Pancreas (tissue), 10 donors: ENCODE data around the gene SNAP25. TPM values are rescaled to one million over a fixed set of nuclear protein-coding genes. Genes with fewer than 3 reads are reported as not detected.

Experiments
- ATAC-seq, 4 donors: fragments of 200-7000 bp; cut with Tn5 transposase; one replicate each; pipeline versions ENCODE4 v1.8.0 to v1.9.1; 2020; ENCODE audit warnings: mild to moderate bottlenecking in 4 of 4, moderate library complexity in 4 of 4
- DNase-seq, 6 donors: peaks; one replicate each; pipeline ENCODE4 v3.0.0-alpha.2; 2020
- FAIRE-seq: peaks from 2 replicates; lab custom pipeline; 2012; peaks lifted over from hg19 to GRCh38; lab: Jason Lieb, UNC
- H3K27ac ChIP-seq, 4 donors: fragments of 200-600 bp; sonication (generic); 1 replicate in 3 of 4; 2 replicates in 1 of 4; pipeline versions ENCODE4 v1.5.0 to v1.8.0; 2020
- H3K27me3 ChIP-seq, 4 donors: fragments of 200-600 bp; one replicate each; pipeline ENCODE4 v1.8.0; 2021
- H3K36me3 ChIP-seq, 3 donors: fragments of 200-600 bp; sonication (generic) in 1 of 3; one replicate each; pipeline versions ENCODE4 v1.5.0 to v1.8.0; 2020 to 2021
- H3K4me1 ChIP-seq, 3 donors: fragments of 200-600 bp; one replicate each; pipeline ENCODE4 v1.8.0; 2021
- H3K4me3 ChIP-seq, 4 donors: fragments of 200-600 bp; sonication (generic) in 2 of 4; one replicate each; pipeline versions ENCODE4 v1.5.0 to v1.8.0; 2020 to 2021
- H3K9me3 ChIP-seq, 4 donors: fragments of 200-600 bp; one replicate each; pipeline ENCODE4 v1.8.0; 2021
- WGBS, 2 donors: extraction: QIAGEN DNeasy Blood & Tissue Kit; methylation state at CpG; one replicate each; pipeline ENCODE4 v1.1.7; 2013; 5-methylcytosine and 5-hydroxymethylcytosine counted together
- intact Hi-C, 3 donors: fragments of 100-400 bp; cut with DNase I; formaldehyde crosslinking; loops; one replicate each; pipeline versions ENCODE4 v1.11.1 to v1.14.2; 2022
- polyA plus RNA-seq, 2 donors: library from polyadenylated mRNA; stranded (reverse); fragments of 200-250 nt; gene quantifications; one replicate each; pipeline ENCODE4 v1.2.3, GENCODE V29; 2013
- total RNA-seq, 6 donors: library from RNA; stranded (reverse); fragmentation: NEBNext Ultra II Directional in 4 of 6; extraction: Animal tissue kit (Norgen Biotek cat#: 25700) in 4 of 6; gene quantifications; one replicate each; pipeline versions ENCODE4 v1.2.1 to v1.2.4, GENCODE V29; 2021 to 2023
- TF ChIP-seq, protein P1 (sequence below), 4 donors: fragments of 200-600 bp; sonication (generic) in 3 of 4; IDR thresholded peaks; one replicate each; pipeline versions ENCODE4 v1.5.0 to v1.8.0; 2021; ENCODE audit warnings: antibody characterized with exemption in 4 of 4
- donor health status: healthy with polysubstance abuse.
- donor health status: DM: no; HTN: no; CAD: no; lungs with moderate emphysema.
- donor health status: DM: no; HTN: no; CAD: no.
- donor health status: control.
- donor health status: control.
- donor health status: Bipolar disorder and iron deficiency.
- donor health status: DM: yes; HTN: yes; CAD: no.
- donor health status: DM: no; HTN: no; CAD: no.
- donor health status: DM: no; HTN: no; CAD: no.
- donor health status: DM: yes; HTN: yes; CAD: no.

The SNAP25 gene
- total and polyA plus RNA-seq, 8 donors = 0.95 to 50.3 (median 4.5) TPM

DNA sequence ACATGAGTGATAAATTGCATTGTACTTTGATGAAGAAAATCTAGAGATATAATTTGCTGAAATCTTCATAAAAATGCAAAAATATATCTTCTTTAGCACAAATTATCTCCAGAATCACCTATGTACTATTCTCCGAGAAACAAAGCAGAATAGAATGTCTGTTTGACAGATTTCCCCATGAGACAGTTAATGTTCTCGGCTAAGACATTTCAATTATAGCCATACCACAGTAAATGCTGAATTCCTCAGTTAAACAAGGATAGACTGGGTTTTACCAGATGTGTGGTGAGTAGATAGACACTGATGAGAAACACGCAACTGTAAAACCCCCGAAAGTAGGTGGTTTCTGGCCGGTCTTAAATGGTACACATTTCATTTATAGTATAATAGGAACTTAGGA lies 69.8 kb downstream of the SNAP25 start:
- WGBS, 2 donors = 81 to 92% methylated on average over 5 of the region's 5 CpGs
- DNase-seq = no peak
- no peak for ATAC-seq
- no peak for FAIRE-seq
- TF ChIP-seq, protein P1, sequence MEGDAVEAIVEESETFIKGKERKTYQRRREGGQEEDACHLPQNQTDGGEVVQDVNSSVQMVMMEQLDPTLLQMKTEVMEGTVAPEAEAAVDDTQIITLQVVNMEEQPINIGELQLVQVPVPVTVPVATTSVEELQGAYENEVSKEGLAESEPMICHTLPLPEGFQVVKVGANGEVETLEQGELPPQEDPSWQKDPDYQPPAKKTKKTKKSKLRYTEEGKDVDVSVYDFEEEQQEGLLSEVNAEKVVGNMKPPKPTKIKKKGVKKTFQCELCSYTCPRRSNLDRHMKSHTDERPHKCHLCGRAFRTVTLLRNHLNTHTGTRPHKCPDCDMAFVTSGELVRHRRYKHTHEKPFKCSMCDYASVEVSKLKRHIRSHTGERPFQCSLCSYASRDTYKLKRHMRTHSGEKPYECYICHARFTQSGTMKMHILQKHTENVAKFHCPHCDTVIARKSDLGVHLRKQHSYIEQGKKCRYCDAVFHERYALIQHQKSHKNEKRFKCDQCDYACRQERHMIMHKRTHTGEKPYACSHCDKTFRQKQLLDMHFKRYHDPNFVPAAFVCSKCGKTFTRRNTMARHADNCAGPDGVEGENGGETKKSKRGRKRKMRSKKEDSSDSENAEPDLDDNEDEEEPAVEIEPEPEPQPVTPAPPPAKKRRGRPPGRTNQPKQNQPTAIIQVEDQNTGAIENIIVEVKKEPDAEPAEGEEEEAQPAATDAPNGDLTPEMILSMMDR (IDR thresholded peaks at IDR 0.05) = no peak
- Histone ChIP-seq H3K9me3 (no peaks in the 10 kb centered on the region), H3K4me3 (no peak overlapping the region), H3K27ac (no peak overlapping the region), H3K4me1 (no peaks in the 10 kb centered on the region), H3K36me3 (no peaks in the 10 kb centered on the region), H3K27me3 (no peaks in the 10 kb centered on the region)
- intact Hi-C loops = no loop called here

DNA sequence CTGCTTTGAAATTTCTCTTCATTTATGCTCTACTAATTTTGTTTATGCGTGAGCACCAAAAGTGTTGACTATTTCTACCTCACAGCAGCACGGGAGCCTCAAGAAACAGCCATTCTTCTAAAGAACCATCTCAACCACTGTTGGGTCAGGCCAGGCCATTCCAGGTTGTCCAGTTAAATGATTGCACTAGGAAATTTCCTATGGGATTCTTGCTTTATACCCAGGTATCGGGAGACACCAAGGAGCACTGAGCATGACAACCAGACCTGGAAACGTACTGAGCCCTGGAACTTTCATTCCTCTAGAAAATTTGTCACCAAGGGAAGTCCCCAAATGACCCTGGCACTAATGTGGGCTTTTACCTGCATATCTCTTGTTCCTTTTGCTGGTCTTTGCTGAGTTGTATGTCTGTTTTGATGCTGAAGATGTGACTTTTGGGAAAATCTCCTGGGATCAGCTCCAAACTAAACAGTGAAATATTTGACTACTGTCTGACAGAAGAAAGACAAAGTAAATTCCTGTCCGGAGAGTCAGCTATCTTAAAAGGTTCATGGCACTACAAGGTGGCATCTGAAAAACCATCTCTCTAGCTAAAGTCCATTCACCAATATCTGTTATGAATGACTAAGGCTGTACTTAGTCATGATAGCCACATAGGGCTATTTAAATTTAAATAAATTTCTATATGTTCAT lies 70.5 kb downstream of the SNAP25 start:
- 72 to 76% methylated on average over 5 of the region's 5 CpGs for WGBS, 2 donors
- Histone ChIP-seq H3K9me3 (no peaks in the 10 kb centered on the region), H3K27me3 (no peaks in the 10 kb centered on the region), H3K4me1 (no peaks in the 10 kb centered on the region), H3K36me3 (no peaks in the 10 kb centered on the region), H3K4me3 (no peak overlapping the region), H3K27ac (no peak overlapping the region)
- FAIRE-seq (no peak), DNase-seq (no peak), ATAC-seq (no peak)
- intact Hi-C loops = no loop called here
- TF ChIP-seq, protein P1 (IDR thresholded peaks at IDR 0.05) = no peak

DNA sequence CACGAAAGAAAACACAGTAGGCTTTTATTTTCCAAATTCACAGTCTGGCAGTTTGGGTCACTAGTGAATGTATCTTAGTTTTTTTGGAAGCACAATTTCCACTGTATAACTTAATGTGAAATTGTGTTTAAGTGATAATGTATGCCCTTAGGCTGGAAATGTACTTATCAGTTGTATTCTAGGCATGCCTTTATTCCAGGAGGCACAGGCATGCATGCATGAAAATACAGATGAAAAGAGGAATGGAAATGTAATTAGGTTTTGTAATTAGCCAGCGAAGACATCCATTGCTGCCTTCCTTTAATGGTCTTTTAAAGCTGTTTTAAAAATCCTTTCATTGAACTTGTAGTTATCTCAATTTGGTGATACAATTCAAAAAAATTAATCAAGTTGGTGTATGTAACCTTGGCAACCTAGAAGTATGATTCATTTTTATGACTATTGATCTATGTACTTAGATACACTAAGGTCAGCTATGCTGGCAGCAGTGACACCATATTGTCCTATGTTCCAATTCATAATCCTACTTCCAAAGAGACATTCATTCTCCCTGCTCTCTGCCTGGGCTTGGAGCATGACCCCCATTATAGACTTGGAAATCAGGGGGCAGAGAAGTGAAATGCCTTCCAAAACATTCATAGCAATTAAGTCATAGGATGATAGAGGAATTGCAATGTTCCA lies 73.1 kb downstream of the SNAP25 start:
- no peak for FAIRE-seq
- 73 to 79% methylated on average over 2 of the region's 2 CpGs for WGBS, 2 donors

GRCh38 chr20:10297223-10297622 lies 78.6 kb downstream of the SNAP25 start:
- Histone ChIP-seq H3K27ac (no peak overlapping the region), H3K4me3 (no peak overlapping the region), H3K9me3 (no peaks in the 10 kb centered on the region), H3K4me1 (no peaks in the 10 kb centered on the region), H3K27me3 (no peaks in the 10 kb centered on the region), H3K36me3 (no peaks in the 10 kb centered on the region)
- FAIRE-seq = no peak
- no peak for DNase-seq
- no peak for ATAC-seq
- TF ChIP-seq, protein P1 (IDR thresholded peaks at IDR 0.05) = no peak
- intact Hi-C loops = no loop called here
- 91 to 96% methylated on average over 1 of the region's 1 CpG for whole genome bisulfite sequencing, 2 donors

More for the DNA sequence above, 73.1 kb downstream of the SNAP25 start:
- intact Hi-C loops = no loop called here
- Histone ChIP-seq H3K36me3 (no peaks in the 10 kb centered on the region), H3K4me1 (no peaks in the 10 kb centered on the region), H3K4me3 (no peak overlapping the region), H3K27me3 (no peaks in the 10 kb centered on the region), H3K9me3 (no peaks in the 10 kb centered on the region), H3K27ac (no peak overlapping the region)
- TF ChIP-seq, protein P1 (IDR thresholded peaks at IDR 0.05) = no peak
- DNase-seq (no peak), ATAC-seq (no peak)
